Peyer's patch (tissue), 4 donors: Measurements from ENCODE around the gene NCBP1.

Experiments
- CTCF ChIP-seq, 6 experiments: fragments of 450-650 bp in 4 of 6; fragments of 200-600 bp in 2 of 6; sonication (generic) in 1 of 6; IDR thresholded peaks; one replicate each; pipeline ENCODE4 v1.5.1; 2017 to 2019; ENCODE audit warnings: antibody characterized with exemption in 6 of 6, mild to moderate bottlenecking in 3 of 6, moderate library complexity in 1 of 6
- POLR2A ChIP-seq, 2 donors: fragments of 450-650 bp; IDR thresholded peaks; one replicate each; pipeline ENCODE4 v1.5.1; 2017; ENCODE audit warnings: antibody characterized with exemption in 2 of 2, mild to moderate bottlenecking in 2 of 2, moderate library complexity in 2 of 2

- no peak for TF ChIP-seq POLR2A (IDR thresholded peaks at IDR 0.05)
- no peak for TF ChIP-seq CTCF (IDR thresholded peaks at IDR 0.05)
Observed at GRCh38 chr9:97688654-97689053, 55.0 kb downstream of the NCBP1 start.
